Activated T-cell treated with anti-CD3 and anti-CD28 coated beads, Interleukin-2, amount 50 U/mL, for 24 hours (primary cell): ENCODE results near the gene FSHR.

Experiments
- DNase-seq: peaks from one replicate; pipeline ENCODE4 v3.0.0-alpha.2; 2020
- H3K27ac Mint-ChIP-seq: 2 replicates; pipeline ENCODE4 v1.8.0; 2020; ENCODE audit warnings: mild to moderate bottlenecking, mixed read lengths
- H3K27me3 Mint-ChIP-seq: 2 replicates; pipeline ENCODE4 v1.8.0; 2020; ENCODE audit warnings: mixed read lengths
- H3K36me3 Mint-ChIP-seq: 2 replicates; pipeline ENCODE4 v1.8.0; 2020; ENCODE audit warnings: low read depth, mixed read lengths
- H3K4me1 Mint-ChIP-seq: 2 replicates; pipeline ENCODE4 v1.8.0; 2020; ENCODE audit warnings: low read depth, mixed read lengths
- H3K4me3 Mint-ChIP-seq: 2 replicates; pipeline ENCODE4 v1.8.0; 2020; ENCODE audit warnings: mild to moderate bottlenecking, moderate library complexity, mixed read lengths
- H3K9me3 Mint-ChIP-seq: 2 replicates; pipeline ENCODE4 v1.8.0; 2020; ENCODE audit warnings: mixed read lengths

FSHR gene

DNA sequence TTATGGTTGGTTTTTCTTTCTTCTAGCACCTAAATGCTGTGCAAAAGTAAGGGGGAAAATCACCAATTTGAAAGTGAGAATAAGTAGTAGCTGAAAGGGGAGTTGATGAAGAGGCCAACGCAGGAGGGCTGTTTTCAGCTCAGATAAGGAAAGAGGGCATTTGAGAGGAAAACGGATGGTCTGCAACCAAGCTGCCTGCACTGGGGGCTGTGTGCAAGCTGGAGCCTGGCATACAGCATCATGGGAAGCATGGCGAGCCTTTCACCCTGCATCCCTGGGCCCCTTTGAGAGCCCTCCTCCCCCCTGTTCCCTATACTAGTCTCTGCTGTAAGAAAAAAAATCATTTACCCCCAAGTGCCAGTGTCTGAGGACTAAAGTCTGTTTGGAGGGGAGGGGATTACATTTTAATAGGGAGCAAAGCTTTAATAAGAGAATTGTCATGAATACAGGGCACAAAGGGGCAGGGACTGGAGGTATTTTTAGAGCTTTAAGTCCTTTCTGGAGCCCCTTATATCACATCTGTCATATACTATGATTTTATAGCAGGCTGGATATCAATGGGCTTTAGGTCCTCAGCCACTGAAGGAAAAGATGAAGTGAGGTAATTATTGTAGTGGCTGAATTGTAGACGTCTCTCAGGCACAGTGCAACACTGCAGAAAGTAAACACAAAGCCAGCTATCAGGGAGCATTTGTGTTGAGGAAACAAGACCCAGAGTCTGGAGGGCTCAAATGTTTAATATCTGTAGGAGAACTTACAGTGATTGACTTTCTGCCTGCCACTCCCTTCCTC lies 120.7 kb downstream of the FSHR start:
- no peak overlapping the region for H3K27ac Mint-ChIP-seq
- no peaks in the 10 kb centered on the region for H3K36me3 Mint-ChIP-seq
- no peaks in the 10 kb centered on the region for H3K4me1 Mint-ChIP-seq
- no peaks in the 10 kb centered on the region for H3K9me3 Mint-ChIP-seq
- no peak overlapping the region for H3K4me3 Mint-ChIP-seq
- H3K27me3 Mint-ChIP-seq, result no peaks in the 10 kb centered on the region
- DNase-seq, result no peak

- no peak overlapping the region for H3K4me3 Mint-ChIP-seq
- no peak for DNase-seq
- H3K4me1 Mint-ChIP-seq, result no peaks in the 10 kb centered on the region
- H3K36me3 Mint-ChIP-seq, result no peaks in the 10 kb centered on the region
- H3K27ac Mint-ChIP-seq, result no peak overlapping the region
- H3K9me3 Mint-ChIP-seq, result no peaks in the 10 kb centered on the region
- H3K27me3 Mint-ChIP-seq, result no peaks in the 10 kb centered on the region
Measured at GRCh38 chr2:49032936-49033335, 121.4 kb downstream of the FSHR start.

DNA sequence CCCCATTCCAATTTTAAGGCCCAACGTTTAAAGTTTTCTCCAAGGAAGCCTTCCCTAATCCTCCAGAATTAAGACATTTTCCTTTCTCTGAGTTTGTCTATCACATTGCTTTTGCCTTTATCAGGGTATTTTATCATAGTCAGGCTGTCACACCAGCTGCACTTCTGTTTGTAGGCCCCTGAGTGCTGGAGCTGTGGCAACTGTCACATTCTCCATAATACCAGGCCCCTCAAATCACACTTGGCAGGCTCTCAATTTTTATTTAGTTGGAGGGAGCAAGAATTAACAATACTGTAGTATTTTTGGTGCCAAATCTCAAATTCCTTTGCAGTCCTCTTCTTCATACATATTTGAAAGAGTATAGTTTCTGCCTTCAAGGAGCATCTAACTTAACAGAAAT lies 122.2 kb downstream of the FSHR start:
- Mint-ChIP-seq H3K4me1 (no peaks in the 10 kb centered on the region), H3K36me3 (no peaks in the 10 kb centered on the region), H3K27me3 (no peaks in the 10 kb centered on the region), H3K27ac (no peak overlapping the region), H3K4me3 (no peak overlapping the region), H3K9me3 (no peaks in the 10 kb centered on the region)
- DNase-seq, result no peak

GRCh38 chr2:49029406-49029805 lies 124.9 kb downstream of the FSHR start:
- no peak for DNase-seq
- Mint-ChIP-seq H3K36me3 (no peaks in the 10 kb centered on the region), H3K4me1 (no peaks in the 10 kb centered on the region), H3K9me3 (no peaks in the 10 kb centered on the region), H3K27ac (no peak overlapping the region), H3K27me3 (no peaks in the 10 kb centered on the region), H3K4me3 (no peak overlapping the region)

- no peak overlapping the region for H3K4me3 Mint-ChIP-seq
- no peaks in the 10 kb centered on the region for H3K36me3 Mint-ChIP-seq
- H3K9me3 Mint-ChIP-seq, result no peaks in the 10 kb centered on the region
- DNase-seq, result no peak
- H3K27me3 Mint-ChIP-seq, result no peaks in the 10 kb centered on the region
- H3K27ac Mint-ChIP-seq, result no peak overlapping the region
- no peaks in the 10 kb centered on the region for H3K4me1 Mint-ChIP-seq
Measured at GRCh38 chr2:49028101-49028500, 126.2 kb downstream of the FSHR start.

DNA sequence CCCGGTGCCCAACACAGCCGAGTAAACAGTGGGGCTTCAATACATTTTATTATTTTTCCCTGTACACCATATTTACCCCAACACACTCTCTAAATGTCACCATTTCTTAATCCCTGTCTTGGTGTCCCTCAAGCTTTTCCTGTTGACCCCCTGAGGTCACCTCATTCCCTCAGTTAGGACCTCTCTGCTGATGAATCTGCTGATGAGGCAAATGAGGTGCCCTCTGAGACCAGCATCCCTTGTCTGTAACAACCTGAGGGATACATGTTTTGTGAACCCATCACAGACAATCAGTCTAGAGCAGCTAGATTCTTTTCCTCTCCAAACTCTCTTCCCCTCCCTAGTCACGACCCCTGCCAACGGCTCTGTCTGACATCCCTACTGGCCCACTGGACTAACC lies 127.6 kb downstream of the FSHR start:
- Mint-ChIP-seq H3K4me3 (no peak overlapping the region), H3K27ac (no peak overlapping the region), H3K9me3 (no peaks in the 10 kb centered on the region), H3K4me1 (no peaks in the 10 kb centered on the region), H3K36me3 (no peaks in the 10 kb centered on the region), H3K27me3 (no peaks in the 10 kb centered on the region)
- DNase-seq, result no peak

DNA sequence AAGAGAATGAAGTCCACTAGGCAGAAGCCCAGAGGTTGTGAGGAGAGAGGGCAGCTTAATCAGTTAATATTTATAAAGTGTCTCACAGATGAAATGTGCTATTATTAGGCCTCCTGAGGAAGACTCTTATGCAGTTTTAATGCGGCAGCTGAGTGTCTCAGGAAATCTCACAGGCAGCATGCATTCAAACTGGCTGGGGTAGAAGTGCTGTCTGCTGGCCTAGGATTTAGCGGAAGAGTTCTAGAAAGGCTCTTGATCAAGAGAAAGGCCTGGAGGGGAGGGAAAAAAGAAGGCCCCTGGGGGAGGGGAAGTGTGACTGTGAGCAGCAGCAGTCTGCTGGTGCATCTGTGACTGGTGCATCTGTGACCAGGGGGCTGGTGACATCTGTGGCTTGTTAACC lies 133.0 kb downstream of the FSHR start:
- no peaks in the 10 kb centered on the region for H3K36me3 Mint-ChIP-seq
- no peak overlapping the region for H3K27ac Mint-ChIP-seq
- DNase-seq, result no peak
- peaks cover 2% of the 10 kb centered on the region for H3K9me3 Mint-ChIP-seq
- no peaks in the 10 kb centered on the region for H3K27me3 Mint-ChIP-seq
- no peak overlapping the region for H3K4me3 Mint-ChIP-seq
- H3K4me1 Mint-ChIP-seq, result no peaks in the 10 kb centered on the region

- Mint-ChIP-seq H3K4me3 (no peak overlapping the region), H3K36me3 (no peaks in the 10 kb centered on the region), H3K27ac (no peak overlapping the region), H3K4me1 (no peaks in the 10 kb centered on the region), H3K9me3 (no peaks in the 10 kb centered on the region), H3K27me3 (no peaks in the 10 kb centered on the region)
- no peak for DNase-seq
Measured at GRCh38 chr2:49005261-49005660, 149.1 kb downstream of the FSHR start.

DNA sequence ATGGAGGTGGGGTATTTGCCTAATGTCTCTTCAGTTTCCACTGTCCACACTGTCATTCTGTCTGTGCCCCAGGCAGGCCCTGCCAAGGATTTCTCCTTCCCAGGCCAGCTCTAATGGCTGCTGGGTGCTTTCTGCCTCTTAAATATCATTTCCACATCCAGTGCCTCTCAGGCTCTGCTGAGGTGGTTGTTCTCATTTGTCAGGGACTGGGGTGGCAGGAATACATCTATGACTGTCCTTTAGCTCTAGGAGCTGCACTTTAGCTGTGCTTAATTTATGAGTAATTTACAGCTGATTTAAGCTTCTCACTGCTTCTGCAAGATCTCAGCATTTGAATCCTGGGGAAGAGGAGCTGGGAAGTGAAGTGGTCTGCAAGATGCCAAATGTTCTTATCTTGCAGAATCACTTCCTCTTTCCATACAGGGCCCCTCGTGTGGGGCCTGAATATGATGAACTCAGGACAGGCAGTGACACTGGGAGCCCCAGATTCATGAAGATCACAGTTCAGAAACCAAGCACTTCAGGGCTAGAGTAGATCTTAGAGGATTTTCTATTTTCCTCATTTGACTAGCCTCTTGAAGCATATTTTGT lies 150.2 kb downstream of the FSHR start:
- no peak for DNase-seq
- H3K4me3 Mint-ChIP-seq, result no peak overlapping the region
- H3K9me3 Mint-ChIP-seq, result no peaks in the 10 kb centered on the region
- no peak overlapping the region for H3K27ac Mint-ChIP-seq
- no peaks in the 10 kb centered on the region for H3K27me3 Mint-ChIP-seq
- H3K4me1 Mint-ChIP-seq, result no peaks in the 10 kb centered on the region
- H3K36me3 Mint-ChIP-seq, result no peaks in the 10 kb centered on the region

- DNase-seq, result no peak
- H3K36me3 Mint-ChIP-seq, result no peaks in the 10 kb centered on the region
- H3K4me3 Mint-ChIP-seq, result no peak overlapping the region
- no peaks in the 10 kb centered on the region for H3K4me1 Mint-ChIP-seq
- no peaks in the 10 kb centered on the region for H3K27me3 Mint-ChIP-seq
- H3K9me3 Mint-ChIP-seq, result no peaks in the 10 kb centered on the region
- H3K27ac Mint-ChIP-seq, result no peak overlapping the region
Measured at GRCh38 chr2:49003201-49003600, 151.1 kb downstream of the FSHR start.

- H3K9me3 Mint-ChIP-seq, result no peaks in the 10 kb centered on the region
- no peaks in the 10 kb centered on the region for H3K4me1 Mint-ChIP-seq
- H3K36me3 Mint-ChIP-seq, result no peaks in the 10 kb centered on the region
- no peaks in the 10 kb centered on the region for H3K27me3 Mint-ChIP-seq
- DNase-seq, result no peak
- H3K27ac Mint-ChIP-seq, result no peak overlapping the region
- no peak overlapping the region for H3K4me3 Mint-ChIP-seq
Measured at GRCh38 chr2:49002750-49003149, 151.6 kb downstream of the FSHR start.

DNA sequence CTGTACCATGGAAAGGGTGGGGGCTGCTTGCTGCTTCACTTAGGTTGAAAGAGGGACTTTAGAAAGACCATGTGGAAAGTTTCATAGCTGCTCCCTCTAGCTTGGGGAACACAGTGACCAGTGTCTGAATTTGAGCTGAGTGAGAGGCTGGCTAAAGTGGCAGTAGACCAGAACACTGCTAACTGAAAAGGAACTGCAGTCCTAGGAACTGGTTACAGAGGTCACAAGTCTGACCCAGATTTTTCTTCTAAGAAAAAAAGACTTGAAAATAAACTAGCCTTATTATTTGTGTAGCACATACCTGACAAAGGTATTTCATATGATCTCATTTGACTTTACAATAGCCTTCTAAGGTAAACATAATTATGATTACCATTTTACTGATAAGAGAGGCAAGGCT lies 153.6 kb downstream of the FSHR start:
- DNase-seq, result no peak
- Mint-ChIP-seq H3K4me3 (no peak overlapping the region), H3K27ac (no peak overlapping the region), H3K9me3 (no peaks in the 10 kb centered on the region), H3K4me1 (no peaks in the 10 kb centered on the region), H3K27me3 (no peaks in the 10 kb centered on the region), H3K36me3 (no peaks in the 10 kb centered on the region)

GRCh38 chr2:48998449-48998848 lies 155.9 kb downstream of the FSHR start:
- no peaks in the 10 kb centered on the region for H3K4me1 Mint-ChIP-seq
- H3K9me3 Mint-ChIP-seq, result no peaks in the 10 kb centered on the region
- no peak overlapping the region for H3K27ac Mint-ChIP-seq
- no peak for DNase-seq
- no peaks in the 10 kb centered on the region for H3K36me3 Mint-ChIP-seq
- no peaks in the 10 kb centered on the region for H3K27me3 Mint-ChIP-seq
- H3K4me3 Mint-ChIP-seq, result no peak overlapping the region

DNA sequence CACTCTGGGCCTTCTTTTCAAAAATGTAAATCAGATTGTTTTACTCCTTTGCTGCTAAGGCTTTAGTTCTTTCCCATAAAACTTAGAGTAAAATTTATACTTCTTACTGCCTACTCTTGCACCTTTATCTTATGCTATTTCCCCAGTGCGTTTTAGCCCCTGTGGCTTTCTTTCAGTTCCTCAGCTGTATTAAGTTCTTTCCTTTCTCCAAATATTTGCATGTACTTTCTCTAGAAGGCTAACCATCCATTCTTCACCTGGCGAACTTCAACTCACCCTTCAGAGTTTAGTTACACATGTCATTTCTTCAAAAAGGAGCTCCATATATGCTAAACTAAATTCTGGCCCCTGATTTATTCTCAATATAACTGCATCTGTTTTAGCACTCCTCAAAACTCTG lies 160.7 kb downstream of the FSHR start:
- H3K27ac Mint-ChIP-seq, result no peak overlapping the region

DNA sequence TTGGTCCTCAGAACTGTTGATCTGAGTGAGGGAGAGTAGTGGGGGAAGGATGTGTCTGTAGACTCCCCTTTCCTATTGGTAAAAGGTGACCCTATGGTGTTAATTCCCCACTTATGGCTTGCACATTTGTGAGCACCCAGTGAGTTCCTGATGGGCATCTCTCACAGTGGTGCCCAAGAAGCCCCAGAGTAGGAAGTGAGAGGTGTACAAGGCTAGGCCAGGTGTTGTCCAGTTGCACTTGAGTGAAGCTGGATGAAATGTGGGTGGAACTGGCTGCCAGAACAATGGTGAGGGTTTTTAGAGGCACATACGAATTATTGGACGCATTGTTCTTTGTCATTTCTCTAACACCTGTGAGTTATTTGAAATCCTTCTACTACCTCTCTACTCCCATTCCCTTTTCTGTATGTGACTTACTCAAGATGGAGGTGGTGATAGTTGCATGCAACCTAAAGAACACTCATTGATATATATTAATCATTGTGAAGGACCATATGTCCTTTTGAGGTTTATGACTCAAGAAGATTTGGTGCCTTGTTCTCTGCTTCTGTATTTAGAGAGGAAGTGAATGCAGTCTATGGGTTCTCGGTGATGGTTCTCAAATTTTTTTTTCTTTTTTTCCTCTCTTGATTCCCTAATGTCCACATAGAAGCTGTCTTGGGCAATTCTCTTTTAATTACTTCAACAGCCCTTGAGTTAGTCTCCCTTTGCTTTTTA lies 162.7 kb downstream of the FSHR start:
- H3K4me1 Mint-ChIP-seq, result no peaks in the 10 kb centered on the region
- H3K9me3 Mint-ChIP-seq, result no peaks in the 10 kb centered on the region
- no peak overlapping the region for H3K27ac Mint-ChIP-seq
- no peak for DNase-seq
- H3K4me3 Mint-ChIP-seq, result no peak overlapping the region
- H3K36me3 Mint-ChIP-seq, result no peaks in the 10 kb centered on the region
- H3K27me3 Mint-ChIP-seq, result no peaks in the 10 kb centered on the region

More for the DNA sequence above, 160.7 kb downstream of the FSHR start:
- H3K36me3 Mint-ChIP-seq, result no peaks in the 10 kb centered on the region
- no peaks in the 10 kb centered on the region for H3K9me3 Mint-ChIP-seq
- no peak overlapping the region for H3K4me3 Mint-ChIP-seq
- H3K27me3 Mint-ChIP-seq, result no peaks in the 10 kb centered on the region
- no peak for DNase-seq
- H3K4me1 Mint-ChIP-seq, result no peaks in the 10 kb centered on the region
